ENCODE measurements around the gene ZNF770. TPM values are rescaled to one million over a fixed set of nuclear protein-coding genes. Genes with fewer than 3 reads are reported as not detected.
A peak's percentile ranks its signal among the peaks of the same experiment; 100 is the strongest.

The ZNF770 gene, protein sequence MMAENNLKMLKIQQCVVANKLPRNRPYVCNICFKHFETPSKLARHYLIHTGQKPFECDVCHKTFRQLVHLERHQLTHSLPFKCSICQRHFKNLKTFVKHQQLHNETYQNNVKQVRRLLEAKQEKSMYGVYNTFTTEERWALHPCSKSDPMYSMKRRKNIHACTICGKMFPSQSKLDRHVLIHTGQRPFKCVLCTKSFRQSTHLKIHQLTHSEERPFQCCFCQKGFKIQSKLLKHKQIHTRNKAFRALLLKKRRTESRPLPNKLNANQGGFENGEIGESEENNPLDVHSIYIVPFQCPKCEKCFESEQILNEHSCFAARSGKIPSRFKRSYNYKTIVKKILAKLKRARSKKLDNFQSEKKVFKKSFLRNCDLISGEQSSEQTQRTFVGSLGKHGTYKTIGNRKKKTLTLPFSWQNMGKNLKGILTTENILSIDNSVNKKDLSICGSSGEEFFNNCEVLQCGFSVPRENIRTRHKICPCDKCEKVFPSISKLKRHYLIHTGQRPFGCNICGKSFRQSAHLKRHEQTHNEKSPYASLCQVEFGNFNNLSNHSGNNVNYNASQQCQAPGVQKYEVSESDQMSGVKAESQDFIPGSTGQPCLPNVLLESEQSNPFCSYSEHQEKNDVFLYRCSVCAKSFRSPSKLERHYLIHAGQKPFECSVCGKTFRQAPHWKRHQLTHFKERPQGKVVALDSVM
- total RNA-seq: 10 to 100 TPM; 44.6 to 59.4 TPM

DNA sequence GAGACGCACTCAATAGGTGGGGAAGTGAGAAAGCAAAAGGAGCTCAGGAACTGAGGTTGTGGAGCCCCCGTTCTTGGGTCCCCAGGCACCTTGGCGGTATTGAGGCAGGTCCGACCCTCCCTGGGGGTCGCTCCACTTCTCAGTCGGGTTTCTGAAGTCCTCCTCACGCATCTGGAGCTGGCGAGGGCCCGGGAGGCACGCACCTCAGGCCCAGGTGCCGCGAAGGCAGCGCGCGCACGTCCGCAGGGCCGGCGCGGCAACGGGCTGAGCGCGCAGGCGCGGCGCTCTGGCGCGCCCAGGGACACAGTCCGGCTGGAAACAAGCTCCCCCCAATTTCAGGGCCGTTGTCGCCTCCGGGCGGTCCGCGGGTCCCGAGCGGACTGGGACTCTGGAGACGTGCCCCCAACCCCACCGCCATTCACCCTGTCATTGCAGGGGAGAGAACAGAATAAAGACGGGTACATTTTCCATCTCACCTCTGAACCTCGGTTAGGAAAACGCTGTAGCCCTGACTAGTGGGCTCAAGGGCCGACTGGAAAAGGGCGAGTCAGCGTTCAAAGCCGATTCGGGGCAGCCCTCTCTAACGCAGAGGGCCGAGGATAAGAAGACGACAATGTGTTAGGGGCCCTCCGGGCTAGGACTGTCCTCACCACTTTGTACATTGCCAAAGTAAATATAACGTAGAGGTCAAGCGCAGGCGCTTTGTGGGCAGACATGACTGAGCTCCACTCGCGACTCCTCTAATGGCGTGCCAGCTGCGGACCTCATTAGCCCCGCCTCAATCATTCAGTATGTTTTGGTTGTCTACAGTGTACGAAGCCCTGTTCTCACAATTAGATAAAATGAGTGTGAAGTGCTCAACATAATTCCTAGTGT is at the start of gene ZNF770:
ZNF770 (minus strand) TSS at position 261 of the 876 bp plus-strand sequence. CDS start 4,853 bp downstream, outside the sequence.
- ATAC-seq (replicated peaks): peak; percentile 87
- peaks cover 43% of the 10 kb centered on the region for H3K36me3 Mint-ChIP-seq (ENCODE audit: low read depth)
- H3K4me3 Mint-ChIP-seq: peak within 1 kb of the TSS; percentile 85
- no peaks in the 10 kb centered on the region for H3K9me3 Mint-ChIP-seq
- peaks cover 11% of the 10 kb centered on the region for H3K4me1 Mint-ChIP-seq
- peak within 1 kb of the TSS; percentile 99 for H3K27ac Mint-ChIP-seq
- no peaks in the 10 kb centered on the region for H3K27me3 Mint-ChIP-seq

DNA sequence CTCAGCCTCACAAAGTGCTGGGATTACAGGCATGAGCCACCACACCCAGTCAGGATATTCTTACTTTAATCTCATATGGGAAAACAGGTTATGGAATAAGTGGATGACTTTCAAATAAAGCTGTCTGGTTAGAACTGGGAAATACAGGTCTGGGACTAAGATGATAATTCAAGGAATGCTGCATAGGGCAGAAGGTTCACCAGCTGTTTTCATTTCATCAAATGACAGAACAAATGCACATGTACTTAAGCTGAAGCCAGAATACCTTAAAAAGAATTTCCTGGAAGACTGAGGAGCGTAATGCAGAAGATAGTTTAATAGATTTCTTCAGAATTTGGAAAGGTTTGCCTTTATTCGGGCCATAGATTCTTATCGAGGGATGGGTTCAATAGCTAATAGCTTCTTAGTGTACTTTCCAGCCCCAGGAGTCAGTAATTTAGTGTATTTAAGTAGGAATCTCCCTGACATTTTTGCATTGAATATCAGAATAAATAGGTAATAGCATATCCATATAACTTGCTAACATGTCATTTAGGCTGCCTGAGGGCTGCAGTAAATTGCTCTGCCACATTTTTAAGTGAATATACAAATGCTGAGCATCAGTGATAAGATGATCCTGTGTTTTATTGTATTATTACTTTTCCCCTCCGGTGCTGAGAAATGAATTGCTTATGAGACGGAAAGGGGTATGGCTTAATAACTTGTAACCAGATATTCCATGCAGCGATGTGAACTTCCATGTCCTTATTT is 40.3 kb upstream of the ZNF770 start:
- no peaks in the 10 kb centered on the region for H3K9me3 Mint-ChIP-seq
- peaks cover 4% of the 10 kb centered on the region for H3K27me3 Mint-ChIP-seq
- no peaks in the 10 kb centered on the region for H3K4me1 Mint-ChIP-seq
- no peak overlapping the region for H3K4me3 Mint-ChIP-seq
- H3K27ac Mint-ChIP-seq: no peak overlapping the region
- no peak for ATAC-seq (replicated peaks)
- H3K36me3 Mint-ChIP-seq (ENCODE audit: low read depth): no peaks in the 10 kb centered on the region

DNA sequence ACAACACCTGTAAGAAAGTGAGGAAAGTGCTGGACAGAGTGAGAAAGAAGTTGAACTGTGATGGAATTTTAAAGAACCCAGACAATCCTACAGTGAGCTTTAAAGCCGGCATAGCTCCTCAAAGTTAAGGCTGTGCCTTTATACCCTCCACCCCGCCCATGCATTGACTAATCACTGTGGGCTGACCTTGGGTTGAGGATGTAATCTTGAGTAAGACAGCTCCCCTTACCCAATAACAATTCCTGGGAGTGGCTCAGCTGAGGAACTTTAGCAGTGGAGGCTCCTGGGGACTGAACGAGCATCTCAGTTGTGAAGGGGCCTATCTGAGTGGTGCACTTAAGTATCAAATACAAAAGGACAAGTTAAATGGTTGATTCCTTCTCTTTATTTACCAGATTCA is 35.7 kb upstream of the ZNF770 start:
- Mint-ChIP-seq H3K27ac (no peak overlapping the region), H3K27me3 (peaks cover 7% of the 10 kb centered on the region), H3K4me1 (peaks cover 5% of the 10 kb centered on the region), H3K4me3 (no peak overlapping the region), H3K36me3 (ENCODE audit: low read depth) (no peaks in the 10 kb centered on the region), H3K9me3 (no peaks in the 10 kb centered on the region)
- no peak for ATAC-seq (replicated peaks)

DNA sequence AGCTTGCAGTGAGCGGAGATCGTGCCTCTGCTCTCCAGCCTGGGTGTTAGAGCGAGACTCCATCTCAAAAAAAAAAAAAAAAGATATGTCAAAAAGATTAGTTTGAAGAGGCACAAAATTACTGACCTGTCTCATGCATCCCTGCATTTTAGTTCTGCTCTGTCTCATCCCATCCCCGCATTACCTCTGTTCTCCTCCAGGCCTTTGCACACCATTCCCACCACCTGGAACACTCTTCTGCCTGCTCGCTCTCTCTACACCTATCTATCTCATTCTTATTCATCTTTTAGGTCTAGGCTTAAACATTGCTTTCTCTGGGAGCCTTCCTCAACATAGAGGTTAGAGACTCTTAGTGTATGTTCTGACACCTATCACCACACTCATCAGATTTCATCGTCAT is 32.9 kb upstream of the ZNF770 start:
- ATAC-seq (replicated peaks): no peak

DNA sequence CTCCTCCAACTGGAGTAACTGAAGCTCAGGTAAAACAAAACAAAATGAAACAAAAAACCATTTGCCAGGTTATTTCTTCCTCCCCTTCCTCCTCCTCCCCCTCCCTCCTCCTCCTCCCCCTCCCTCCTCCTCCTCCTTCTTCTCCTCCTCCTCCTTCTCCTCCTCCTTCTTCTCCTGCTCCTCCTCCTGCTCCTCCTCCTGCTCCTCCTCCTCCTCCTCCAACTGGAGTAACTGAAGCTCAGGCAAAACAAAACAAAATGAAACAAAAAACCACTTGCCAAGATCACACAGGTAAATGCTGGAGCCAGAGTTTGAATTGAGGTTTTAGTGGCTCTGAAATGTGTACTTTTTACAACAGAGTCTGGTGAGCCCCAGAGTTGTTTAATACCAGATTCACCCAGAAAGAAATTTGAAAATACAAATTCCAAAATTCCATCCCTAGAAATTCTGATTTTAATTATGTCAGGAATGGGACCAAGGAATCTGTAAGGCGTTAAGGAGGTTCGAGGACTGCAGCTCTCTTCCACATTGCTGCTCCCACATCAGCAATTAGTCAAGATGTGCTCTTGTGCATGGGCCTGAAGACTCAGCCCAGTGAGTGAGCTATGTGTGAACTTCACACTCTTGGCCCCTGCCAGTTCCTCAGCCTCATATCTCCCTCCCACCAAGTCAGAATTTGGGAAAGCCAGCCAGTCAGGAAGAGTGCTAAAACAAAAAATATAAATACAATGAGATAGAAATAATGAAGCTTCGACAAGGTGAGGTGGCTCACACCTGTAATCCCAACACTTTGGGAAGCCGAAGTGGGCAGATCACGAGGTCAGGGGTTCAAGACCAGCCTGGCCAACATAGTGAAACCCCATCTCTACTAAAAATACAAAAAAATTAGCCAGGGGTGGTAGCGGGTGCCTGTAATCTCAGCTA is 31.6 kb upstream of the ZNF770 start:
- Mint-ChIP-seq H3K4me3 (no peak overlapping the region), H3K4me1 (peaks cover 5% of the 10 kb centered on the region), H3K27ac (no peak overlapping the region), H3K36me3 (ENCODE audit: low read depth) (no peaks in the 10 kb centered on the region), H3K9me3 (no peaks in the 10 kb centered on the region), H3K27me3 (peaks cover 11% of the 10 kb centered on the region)
- no peak for ATAC-seq (replicated peaks)

More for the DNA sequence above, 32.9 kb upstream of the ZNF770 start:
- peaks cover 5% of the 10 kb centered on the region for H3K4me1 Mint-ChIP-seq
- H3K36me3 Mint-ChIP-seq (ENCODE audit: low read depth): no peaks in the 10 kb centered on the region
- peaks cover 11% of the 10 kb centered on the region for H3K27me3 Mint-ChIP-seq
- no peaks in the 10 kb centered on the region for H3K9me3 Mint-ChIP-seq
- no peak overlapping the region for H3K4me3 Mint-ChIP-seq
- no peak overlapping the region for H3K27ac Mint-ChIP-seq

DNA sequence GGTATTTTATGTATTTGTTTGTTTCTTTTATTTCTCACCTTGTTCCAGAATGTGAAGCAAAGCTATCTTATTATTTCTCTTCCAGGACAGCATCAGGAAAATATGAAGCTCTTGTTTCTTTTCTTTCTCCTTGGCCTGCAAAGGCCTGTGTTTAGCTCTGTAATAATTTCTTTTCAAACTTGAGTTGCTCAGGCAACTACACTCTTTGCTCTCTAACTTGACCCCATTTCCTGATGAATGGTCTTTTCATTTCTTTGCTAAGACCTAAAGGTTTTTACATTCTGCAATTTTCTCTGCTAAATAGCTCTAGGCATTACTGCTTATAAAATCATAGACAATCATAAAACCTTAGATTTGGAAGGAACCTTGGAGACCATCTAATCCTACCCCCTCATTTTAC is 26.2 kb upstream of the ZNF770 start:
- Mint-ChIP-seq H3K4me3 (no peak overlapping the region), H3K36me3 (ENCODE audit: low read depth) (no peaks in the 10 kb centered on the region), H3K9me3 (no peaks in the 10 kb centered on the region), H3K27ac (no peak overlapping the region), H3K4me1 (no peaks in the 10 kb centered on the region), H3K27me3 (peaks cover 7% of the 10 kb centered on the region)
- no peak for ATAC-seq (replicated peaks)

DNA sequence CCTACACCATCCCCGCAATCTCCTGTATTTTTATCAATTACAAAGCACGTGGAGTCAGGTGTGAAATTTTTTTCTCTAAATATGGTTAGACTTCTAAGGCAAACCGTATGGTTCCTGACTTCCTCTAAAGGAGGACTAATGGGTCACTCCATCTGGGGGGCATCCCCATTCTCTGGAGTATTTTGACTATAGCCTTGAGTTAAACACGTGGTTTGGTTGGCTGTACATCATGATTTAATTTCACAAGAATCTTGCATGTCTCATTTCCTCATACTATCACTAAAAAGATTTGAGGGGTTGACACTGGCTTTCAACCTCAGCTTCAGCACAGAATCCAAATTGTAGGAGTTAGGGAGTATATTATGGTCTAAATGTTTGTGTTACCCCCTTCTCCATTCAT is 25.3 kb upstream of the ZNF770 start:
- no peak overlapping the region for H3K27ac Mint-ChIP-seq
- no peaks in the 10 kb centered on the region for H3K36me3 Mint-ChIP-seq (ENCODE audit: low read depth)
- ATAC-seq (replicated peaks): no peak
- no peaks in the 10 kb centered on the region for H3K4me1 Mint-ChIP-seq
- no peaks in the 10 kb centered on the region for H3K9me3 Mint-ChIP-seq
- peaks cover 7% of the 10 kb centered on the region for H3K27me3 Mint-ChIP-seq
- no peak overlapping the region for H3K4me3 Mint-ChIP-seq

DNA sequence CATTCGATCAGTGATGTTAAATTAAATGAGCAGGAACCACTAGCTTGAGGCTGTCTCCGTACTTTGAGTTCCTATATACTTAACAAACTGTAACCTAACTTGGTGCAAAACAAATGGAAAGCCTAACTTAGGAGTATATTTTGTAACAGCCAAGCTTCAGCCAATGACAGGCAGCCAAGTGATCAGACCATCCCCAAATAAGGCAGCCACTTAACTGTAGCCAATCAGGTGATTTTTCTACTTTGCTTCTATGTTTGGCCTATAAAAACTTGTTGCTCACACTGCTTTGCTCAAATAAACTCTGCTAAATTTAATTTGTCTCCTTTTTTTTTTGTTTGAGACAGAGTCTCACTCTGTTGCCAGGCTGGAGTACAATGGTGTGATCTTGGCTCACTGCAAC is 19.3 kb upstream of the ZNF770 start:
- Mint-ChIP-seq H3K27ac (no peak overlapping the region), H3K27me3 (no peaks in the 10 kb centered on the region), H3K4me1 (no peaks in the 10 kb centered on the region), H3K9me3 (no peaks in the 10 kb centered on the region), H3K4me3 (no peak overlapping the region), H3K36me3 (ENCODE audit: low read depth) (no peaks in the 10 kb centered on the region)
- no peak for ATAC-seq (replicated peaks)

DNA sequence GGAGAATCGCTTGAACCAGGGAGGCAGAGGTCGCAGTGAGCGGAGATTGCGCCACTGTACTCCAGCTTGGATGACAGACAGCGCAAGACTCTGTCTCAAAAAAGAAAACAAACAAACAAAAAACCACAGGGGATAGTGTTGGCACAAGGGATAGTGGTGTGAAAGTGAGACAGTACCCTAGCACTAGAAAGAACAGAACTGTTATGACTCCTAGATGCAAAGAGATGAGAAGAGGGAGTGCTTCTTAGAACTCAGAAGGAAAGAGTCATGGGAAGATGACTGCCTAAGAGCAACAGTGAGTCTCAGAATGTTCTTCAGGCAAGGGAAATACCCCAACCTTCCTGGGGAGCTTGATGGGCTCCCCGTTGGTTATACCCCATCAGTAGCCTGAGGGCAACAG is 17.8 kb upstream of the ZNF770 start:
- ATAC-seq (replicated peaks): no peak
- H3K4me3 Mint-ChIP-seq: no peak overlapping the region
- H3K36me3 Mint-ChIP-seq (ENCODE audit: low read depth): no peaks in the 10 kb centered on the region
- H3K27me3 Mint-ChIP-seq: no peaks in the 10 kb centered on the region
- H3K27ac Mint-ChIP-seq: no peak overlapping the region
- no peaks in the 10 kb centered on the region for H3K4me1 Mint-ChIP-seq
- no peaks in the 10 kb centered on the region for H3K9me3 Mint-ChIP-seq

DNA sequence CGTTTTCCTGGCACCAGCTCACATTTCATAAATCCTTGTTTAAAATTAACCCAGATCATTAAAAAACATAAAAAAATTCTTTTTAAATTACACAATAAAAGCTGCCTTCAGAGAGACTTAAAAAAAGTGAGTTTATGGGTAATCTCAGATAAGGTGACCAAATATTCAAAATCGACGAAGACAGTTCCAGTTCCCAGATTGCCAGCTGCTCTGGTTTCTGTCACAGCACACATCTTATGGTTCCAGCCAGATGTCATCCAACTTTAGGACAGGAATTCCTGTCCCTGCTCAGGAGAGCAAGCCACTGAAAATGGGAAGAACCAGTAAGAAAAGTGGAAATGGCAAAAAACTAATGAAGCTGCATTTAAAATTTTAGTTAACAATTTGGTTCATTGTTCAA is 15.8 kb upstream of the ZNF770 start:
- no peaks in the 10 kb centered on the region for H3K36me3 Mint-ChIP-seq (ENCODE audit: low read depth)
- H3K9me3 Mint-ChIP-seq: no peaks in the 10 kb centered on the region
- H3K27me3 Mint-ChIP-seq: peaks cover 1% of the 10 kb centered on the region
- no peak overlapping the region for H3K4me3 Mint-ChIP-seq
- H3K27ac Mint-ChIP-seq: no peak overlapping the region
- ATAC-seq (replicated peaks): no peak
- H3K4me1 Mint-ChIP-seq: no peaks in the 10 kb centered on the region

DNA sequence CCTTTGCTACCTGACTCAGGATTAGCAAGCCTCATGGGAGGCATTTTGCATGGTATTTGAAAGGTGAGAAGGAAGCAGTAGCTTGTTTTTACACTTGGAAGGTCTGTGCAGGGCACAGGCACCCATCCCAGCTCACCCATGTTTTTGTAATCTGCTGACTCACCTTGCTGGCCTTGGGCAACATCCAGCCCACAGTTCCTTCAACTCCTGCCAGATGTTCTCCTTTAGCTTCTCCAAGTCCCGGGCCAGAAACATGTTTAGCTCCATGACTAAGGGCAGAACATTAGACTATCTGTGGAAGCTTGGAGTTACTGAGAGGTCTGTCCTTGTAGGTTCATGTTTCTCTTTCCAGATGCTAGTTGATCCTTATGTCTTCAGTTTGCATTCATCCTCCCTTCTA is 12.4 kb upstream of the ZNF770 start:
- H3K27me3 Mint-ChIP-seq: peaks cover 10% of the 10 kb centered on the region
- no peaks in the 10 kb centered on the region for H3K9me3 Mint-ChIP-seq
- H3K27ac Mint-ChIP-seq: no peak overlapping the region
- H3K36me3 Mint-ChIP-seq (ENCODE audit: low read depth): no peaks in the 10 kb centered on the region
- ATAC-seq (replicated peaks): no peak
- no peaks in the 10 kb centered on the region for H3K4me1 Mint-ChIP-seq
- H3K4me3 Mint-ChIP-seq: no peak overlapping the region

DNA sequence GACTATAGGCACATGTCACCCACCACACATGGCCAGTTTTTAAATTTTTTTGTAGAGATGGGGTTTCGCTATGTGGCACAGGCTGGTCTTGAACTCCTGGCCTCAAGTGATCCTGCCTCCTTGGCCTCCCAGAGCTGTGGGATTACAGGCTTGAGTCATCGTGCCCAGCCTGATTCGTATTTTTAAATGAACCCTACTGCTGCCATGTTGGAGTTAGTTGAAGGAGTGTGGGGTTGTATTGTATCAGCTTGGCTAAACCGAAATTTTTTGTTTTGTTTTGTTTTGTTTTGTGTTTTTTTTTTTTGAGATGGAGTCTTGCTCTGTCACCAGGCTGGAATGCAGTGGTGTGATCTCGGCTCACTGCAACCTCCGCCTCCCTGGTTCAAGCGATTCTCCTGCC is 11.8 kb upstream of the ZNF770 start:
- Mint-ChIP-seq H3K36me3 (ENCODE audit: low read depth) (no peaks in the 10 kb centered on the region), H3K27me3 (peaks cover 10% of the 10 kb centered on the region), H3K4me1 (no peaks in the 10 kb centered on the region), H3K27ac (no peak overlapping the region), H3K9me3 (no peaks in the 10 kb centered on the region), H3K4me3 (no peak overlapping the region)
- ATAC-seq (replicated peaks): no peak

DNA sequence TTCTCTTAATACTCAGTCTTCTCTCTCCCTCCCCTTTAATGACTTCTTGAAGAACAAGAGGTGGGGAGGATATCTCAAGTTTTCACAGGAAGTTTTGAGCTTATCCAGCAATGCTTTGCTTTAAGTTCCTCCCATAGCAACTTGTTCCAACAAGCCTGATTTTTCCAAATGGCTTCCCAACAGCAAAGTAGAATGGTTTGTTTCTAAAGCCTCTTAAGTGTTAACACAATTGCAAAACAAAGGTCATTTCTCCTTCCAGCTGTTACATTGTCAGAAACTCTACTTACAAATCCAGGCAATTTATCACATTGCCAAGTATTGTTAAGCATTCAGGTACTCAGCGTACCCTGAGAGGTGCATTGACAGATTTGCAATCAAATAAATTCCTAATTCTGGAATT is 6.8 kb upstream of the ZNF770 start:
- Mint-ChIP-seq H3K4me3 (no peak overlapping the region), H3K4me1 (peaks cover 15% of the 10 kb centered on the region), H3K36me3 (ENCODE audit: low read depth) (no peaks in the 10 kb centered on the region), H3K27me3 (peaks cover 10% of the 10 kb centered on the region), H3K9me3 (no peaks in the 10 kb centered on the region), H3K27ac (no peak overlapping the region)
- ATAC-seq (replicated peaks): no peak
